ENCODE measurements around the gene R3HDM1.
"Not testable (repeated sequence)": the region's sequence is repeated elsewhere in the genome, so short reads cannot be mapped to it uniquely, and the experiment has no call there.

Gene R3HDM1

DNA sequence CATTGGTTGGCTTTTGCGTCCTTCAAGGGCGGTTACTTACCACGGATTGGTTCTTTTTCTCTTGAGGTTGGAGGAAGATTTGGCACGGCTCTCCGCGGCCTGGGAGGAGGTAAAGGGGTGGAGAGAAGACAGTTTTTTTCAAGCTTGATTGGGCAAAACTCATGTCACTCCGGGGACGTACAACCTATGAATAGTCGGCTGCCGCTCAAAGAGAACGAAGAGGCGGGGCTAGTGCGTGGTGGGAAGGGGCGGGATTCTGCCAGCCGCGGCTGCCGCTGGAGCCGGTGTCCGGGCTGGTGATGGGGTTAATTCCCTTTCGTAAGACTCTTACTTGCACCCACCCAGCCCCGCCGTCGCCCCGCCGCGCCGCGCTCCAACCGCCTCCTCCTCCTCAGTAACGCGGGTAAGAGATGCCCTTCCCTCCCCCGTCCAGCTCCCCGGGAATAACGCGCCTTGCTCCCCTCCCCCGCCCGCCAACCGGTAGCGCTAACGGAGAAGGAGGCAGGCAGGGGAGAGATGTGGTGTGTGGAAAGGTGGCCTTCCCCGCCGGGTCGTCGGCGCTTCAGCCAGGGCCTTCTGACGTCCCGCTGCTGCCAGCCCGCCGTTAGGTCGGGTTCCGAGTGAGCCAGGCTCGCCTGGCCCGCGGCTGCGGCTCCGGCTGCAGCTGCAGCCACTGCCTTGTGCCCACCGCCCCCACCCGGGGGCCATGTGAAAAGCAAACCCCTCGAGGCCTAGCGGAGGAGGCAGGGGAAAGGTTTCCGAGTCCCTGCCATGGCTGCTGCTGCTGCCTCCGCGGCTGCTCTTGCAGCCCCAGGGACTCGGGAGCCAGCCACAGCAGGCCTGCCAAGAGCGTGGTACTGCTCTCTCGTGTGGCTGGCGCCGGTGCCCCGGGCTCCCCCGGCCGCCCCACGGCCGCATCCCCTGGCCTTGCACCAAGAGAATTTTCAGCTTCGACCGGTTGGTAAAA lies at the start of gene R3HDM1:
R3HDM1 (plus strand) TSS at position 254 of the 967 bp plus-strand sequence. CDS start 73,362 bp downstream, outside the sequence.
- peak; percentile 95 for DNase-seq

DNA sequence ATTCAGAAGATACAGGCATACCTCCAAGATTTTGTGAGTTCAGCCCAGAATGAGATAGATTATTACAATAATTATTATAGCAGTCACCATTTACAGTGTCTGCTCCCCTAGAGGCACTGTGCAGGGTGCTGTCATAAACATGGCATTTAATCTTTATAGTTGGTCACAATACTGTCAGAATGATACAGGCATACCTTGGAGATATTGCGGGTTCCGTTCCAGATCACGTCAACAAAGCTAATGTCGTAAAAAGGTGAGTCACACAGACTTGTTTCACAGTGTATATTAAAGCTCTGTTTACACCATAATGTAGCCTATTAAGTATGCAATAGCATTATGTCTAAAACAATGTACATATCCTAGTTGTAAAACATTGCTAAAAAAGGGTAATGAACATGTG lies 45.8 kb upstream of the R3HDM1 start:
- DNase-seq, result no peak

DNA sequence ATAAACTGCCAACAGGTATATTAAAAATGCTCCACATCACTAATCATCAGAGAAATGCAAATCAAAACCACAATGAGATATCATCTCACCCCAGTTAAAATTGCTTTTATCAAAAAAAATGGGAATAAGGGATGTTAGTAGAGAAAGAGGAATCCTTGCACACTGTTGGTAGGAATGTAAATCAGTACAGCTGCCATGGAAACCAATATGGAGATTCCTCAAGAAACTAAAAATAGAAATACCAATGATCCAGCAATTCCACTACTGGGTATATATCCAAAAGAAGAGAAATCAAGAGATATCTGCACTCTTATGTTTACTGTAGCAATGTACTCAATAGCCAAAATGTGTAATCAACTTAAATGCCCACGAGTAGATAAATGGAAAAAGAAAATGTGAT lies 40.9 kb upstream of the R3HDM1 start:
- no peak for DNase-seq

GRCh38 chr2:135494503-135494902 lies 36.8 kb upstream of the R3HDM1 start:
- DNase-seq, result no peak

DNA sequence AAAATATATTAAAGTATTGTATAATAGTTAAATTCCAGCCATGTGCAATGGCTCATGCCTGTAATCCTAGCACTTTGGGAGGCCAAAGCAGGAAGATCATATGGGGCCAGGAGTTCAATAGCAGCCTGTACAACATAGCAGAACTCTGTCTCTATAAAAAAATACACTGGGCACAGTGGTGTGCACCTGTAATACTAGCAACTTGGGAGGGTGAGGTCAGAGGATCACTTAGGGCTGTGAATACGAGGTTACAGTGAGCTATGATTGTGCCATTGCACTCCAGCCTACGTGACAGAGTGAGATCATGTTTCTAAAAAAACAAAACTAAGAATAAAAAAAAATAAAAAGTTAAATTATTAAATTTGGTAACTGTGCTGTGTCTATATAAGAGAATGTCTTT lies 36.4 kb upstream of the R3HDM1 start:
- DNase-seq, result no peak

DNA sequence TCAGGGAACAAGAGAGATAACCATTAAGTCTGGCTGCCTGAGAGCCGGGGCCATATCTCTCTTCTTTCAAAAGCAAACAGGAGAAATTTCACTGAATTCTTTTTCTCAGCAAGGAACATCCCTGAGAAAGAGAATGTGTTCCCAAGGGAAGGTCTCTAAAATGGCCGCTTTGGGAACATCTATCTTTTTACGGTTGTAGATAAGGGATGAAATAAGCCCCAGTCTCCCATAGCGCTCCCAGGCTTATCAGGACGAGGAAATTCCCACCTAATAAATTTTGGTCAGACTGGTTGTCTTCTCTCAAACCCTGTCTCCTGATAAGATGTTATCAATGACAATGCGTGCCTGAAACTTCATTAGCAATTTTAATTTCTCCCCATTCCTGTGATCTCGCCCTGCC lies 32.7 kb upstream of the R3HDM1 start:
- not testable (repeated sequence) for DNase-seq

GRCh38 chr2:135504811-135505210 lies 26.5 kb upstream of the R3HDM1 start:
- DNase-seq, result no peak

DNA sequence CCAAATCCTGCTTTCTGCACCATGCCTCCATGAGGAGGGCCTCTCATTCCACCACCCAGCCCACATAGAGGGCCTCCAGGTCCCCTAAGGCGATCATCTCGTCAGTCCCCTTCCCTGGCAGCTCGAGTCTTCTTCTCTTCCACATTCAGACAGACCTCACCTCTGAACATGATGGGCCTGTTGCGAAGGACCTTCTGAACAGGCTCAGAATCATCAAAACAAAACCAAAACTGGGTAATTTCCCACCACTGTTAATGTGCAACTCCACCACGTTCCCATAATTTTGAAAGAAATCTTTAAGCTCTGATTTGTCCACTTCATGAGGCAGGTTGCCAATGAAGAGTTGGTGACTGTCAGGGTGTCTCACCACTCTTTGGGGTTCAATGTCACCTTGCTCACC lies 20.7 kb upstream of the R3HDM1 start:
- no peak for DNase-seq

DNA sequence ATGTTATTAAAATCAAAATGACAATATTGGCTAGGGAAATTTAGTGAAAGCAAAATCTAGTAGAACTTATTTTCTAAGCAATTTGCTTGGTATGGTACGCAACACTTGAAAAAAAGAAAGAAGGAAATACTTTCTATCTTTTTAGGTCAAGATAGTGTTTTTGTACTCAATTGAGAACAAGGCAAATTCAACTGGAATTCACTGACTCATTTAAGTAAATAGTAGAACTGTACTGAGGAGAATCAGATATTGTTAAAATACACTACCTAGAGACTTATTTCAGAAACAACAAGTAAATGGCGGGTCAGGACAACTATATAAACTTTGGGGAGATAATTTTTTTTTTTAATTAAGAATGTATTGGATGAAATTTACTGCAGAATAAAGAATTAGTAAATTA lies 19.2 kb upstream of the R3HDM1 start:
- no peak for DNase-seq

- no peak for DNase-seq
Measured at GRCh38 chr2:135525786-135526185, 5.5 kb upstream of the R3HDM1 start.

GRCh38 chr2:135528006-135528405 lies 3.3 kb upstream of the R3HDM1 start:
- DNase-seq, result no peak

DNA sequence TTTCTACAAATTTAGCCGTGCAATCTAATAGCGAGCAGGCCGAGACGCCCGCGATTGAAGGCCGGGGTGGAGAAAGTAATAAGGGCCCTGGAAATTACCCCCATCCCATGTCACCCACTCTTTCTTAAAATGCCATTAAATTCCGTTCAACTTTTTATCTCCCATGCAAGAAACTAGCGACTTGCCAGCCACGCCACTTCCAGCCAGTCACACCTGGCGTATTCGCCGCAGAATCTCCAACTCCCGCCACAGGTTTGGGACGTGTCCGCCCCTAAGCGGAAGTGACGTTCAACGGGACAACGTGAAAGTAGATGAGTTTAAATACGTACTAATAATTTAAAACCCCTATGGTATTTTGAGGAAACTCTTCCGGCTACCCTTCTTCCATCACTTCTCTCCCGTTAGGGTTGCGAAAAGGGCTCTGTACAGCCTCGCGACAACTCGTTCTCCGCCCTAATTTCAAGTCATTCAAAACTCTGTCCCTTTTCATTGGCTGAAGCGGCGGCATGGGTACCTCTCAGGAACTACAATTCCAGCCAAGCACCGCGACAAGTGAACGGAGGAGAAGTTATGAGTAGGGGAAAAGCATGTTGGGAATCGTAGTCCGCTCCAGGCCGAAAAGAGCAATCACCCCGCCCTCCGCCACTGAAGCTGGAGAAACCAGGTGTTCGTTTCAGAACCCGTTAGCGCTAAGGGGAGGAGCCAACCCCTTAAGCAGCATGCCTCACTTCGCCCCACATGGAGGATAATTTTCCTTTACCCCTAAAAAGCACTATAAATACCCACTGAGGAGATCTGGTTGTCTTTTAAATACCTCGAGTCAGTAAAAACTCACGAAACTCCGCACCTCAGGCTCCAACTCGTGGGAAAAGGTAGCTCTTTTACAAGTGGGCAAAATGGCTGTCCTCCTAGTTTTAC lies 712 bp upstream of the R3HDM1 start, which contains the start of gene ZRANB3:
ZRANB3 (minus strand) TSS at position 906 of the 918 bp plus-strand sequence.
- DNase-seq, result peak; percentile 95

DNA sequence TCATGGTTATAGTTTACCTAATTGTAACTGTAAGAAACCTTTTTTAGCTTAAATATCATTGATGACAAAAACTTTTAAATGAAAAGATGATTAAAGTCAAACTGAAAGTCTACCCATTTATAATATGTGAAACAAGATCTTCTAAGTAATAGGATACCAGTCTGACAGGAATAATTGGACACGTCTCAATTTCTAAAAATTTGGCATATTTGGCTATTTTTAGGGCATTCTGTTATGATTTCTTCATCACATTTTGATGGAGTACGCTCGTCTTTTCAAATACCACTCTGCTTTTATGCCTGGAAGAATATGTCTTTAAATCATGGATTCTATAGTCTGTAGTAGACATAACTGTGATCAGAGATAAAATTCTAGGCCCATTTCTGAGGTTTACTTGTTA lies 1.3 kb downstream of the R3HDM1 start:
- DNase-seq, result no peak

GRCh38 chr2:135533545-135533944 lies 2.3 kb downstream of the R3HDM1 start:
- not testable (repeated sequence) for DNase-seq

- no peak for DNase-seq
Measured at GRCh38 chr2:135546436-135546835, 15.2 kb downstream of the R3HDM1 start.

GRCh38 chr2:135547311-135547710 lies 16.0 kb downstream of the R3HDM1 start:
- no peak for DNase-seq

DNA sequence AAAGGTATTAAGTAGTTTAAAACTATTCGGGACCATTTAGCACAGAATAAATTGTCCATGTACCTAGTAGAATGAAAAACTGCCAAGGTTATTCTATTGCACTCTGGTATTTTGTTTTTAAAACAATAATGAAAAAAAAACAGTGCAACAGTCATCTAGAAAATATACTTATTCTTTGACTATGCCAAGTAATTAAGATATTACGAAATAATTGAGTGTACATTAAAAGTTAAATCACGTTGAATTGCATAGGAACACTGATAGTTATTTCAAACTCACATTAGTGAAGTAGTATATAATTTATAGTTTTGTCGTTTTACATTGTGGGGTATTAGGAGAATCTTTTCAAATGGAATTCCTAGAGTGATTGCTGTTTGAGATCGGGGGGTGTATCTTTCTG lies 20.1 kb downstream of the R3HDM1 start:
- DNase-seq, result no peak

DNA sequence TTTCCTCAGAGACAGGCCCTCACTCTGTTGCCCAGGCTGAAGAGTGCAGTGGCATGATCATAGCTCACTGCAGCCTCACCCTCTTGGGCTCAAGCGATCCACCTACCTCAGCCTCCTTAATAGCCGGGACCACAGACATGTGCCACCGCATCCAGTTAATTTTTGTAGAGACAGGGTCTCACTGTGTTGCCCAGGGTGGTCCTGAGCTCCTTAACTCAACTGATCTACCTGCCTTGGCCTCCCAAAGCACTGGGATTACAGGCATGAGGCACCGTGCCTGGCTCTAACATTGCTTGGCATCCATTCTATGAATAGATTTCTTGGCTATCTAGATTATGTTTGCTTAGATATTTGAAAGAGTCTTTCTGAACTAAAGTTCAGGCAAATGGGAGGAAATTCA lies 21.6 kb downstream of the R3HDM1 start:
- no peak for DNase-seq

- DNase-seq, result no peak
Measured at GRCh38 chr2:135555311-135555710, 24.0 kb downstream of the R3HDM1 start.

DNA sequence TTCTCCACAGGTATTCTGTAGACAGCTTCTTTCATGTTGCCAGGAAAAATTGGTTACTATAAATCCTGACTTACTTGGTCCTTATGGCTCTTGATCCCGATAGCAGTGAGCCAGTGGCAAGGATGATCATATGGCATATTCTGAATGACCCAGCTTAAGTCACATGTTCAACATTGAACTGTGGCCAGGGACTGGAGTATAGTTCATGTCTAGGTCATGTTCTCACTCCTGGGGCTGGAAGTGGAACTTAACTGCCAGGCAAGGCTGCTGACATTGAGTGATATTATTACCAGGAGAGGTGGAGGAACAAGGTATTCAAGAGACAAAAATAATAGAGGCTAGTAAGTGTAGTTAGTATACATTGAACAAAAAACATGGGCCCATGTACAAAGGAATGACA lies 26.2 kb downstream of the R3HDM1 start:
- no peak for DNase-seq

- DNase-seq, result no peak
Measured at GRCh38 chr2:135561925-135562324, 30.6 kb downstream of the R3HDM1 start.

DNA sequence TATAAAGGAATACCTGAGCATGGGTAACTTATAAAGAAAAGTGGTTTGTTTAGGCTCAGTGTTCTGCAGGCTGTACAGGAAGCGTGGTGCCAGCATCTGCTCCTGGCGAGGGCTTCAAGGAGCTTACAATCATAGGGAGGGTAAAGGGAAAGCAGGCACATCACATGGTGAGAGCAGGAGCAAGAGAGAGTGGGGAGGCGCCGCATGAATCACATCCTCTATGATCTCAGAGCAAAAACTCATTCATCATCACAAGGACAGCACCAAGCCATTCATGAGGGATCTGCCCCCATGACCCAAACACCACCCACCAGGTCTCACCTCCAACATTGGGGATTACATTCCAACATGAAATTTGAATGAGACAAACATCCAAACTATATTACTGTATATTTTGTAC lies 32.5 kb downstream of the R3HDM1 start:
- DNase-seq, result no peak

DNA sequence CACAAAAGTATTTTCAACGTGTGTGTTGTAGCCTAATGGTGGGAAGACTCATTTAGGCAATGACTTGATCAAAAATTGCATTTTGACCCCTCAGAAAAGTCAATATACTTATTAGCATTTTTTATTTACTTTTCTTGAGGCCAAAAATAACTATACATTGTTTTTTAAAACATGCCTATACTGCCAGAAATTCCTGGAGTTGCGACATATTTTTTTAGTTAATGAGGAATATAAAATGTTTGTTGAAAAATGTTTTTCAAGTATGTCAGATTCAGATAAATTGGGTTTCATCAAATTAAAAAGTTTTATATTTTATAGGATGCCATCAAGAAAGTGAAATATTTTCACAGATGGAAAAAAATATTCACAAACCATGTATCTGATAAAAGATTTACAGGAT lies 39.6 kb downstream of the R3HDM1 start:
- no peak for DNase-seq

DNA sequence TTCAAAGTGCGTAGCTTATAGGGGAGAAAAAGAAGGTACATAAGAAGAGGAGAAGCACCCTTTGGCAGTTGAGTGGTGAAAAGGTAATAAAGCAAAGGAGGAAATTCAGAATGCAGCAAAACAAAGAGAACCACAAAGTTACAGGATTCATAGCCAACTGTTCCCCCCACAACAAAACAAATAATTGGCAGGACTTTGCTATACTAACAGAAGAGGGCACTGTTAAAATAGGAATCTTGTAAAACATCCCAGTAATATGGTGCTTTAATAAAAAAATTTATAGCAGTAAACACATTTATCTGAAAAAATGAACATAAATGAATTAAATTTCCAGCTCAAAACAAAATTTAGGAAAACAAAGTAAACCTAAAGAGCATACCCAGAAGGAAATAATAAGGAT lies 42.3 kb downstream of the R3HDM1 start:
- DNase-seq, result no peak
